Measurements from ENCODE around the gene EIF3C. TPM values are rescaled to one million over a fixed set of nuclear protein-coding genes. Genes with fewer than 3 reads are reported as not detected.
A peak's percentile ranks its signal among the peaks of the same experiment; 100 is the strongest.
"Not testable (repeated sequence)": the region's sequence is repeated elsewhere in the genome, so short reads cannot be mapped to it uniquely, and the experiment has no call there.

The EIF3C gene
- total and polyA plus RNA-seq, 2 of the 8 experiments (the other 6 are each of a cell fraction or from before 2014, with no cell fraction given) = 672 to 1,250 TPM

DNA sequence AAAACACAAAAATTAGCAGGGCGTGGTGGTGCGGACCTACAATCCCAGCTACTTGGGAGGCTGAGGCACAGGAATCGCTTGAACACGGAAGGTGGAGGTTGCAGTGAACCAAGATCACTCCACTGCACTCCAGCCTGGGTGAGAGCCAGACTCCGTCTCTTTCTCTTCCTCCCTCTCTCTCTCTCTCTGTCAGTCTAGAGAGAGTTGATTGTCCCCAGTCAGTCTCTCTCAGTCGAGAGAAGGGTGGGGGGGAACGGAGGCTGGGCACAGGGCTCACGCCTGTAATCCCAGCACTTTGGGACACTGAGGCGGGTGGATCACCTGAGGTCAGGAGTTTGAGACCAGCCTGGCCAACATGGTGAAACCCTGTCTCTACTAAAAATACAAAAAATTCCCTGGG, 30.0 kb downstream of the EIF3C start:
- H3K9me3 ChIP-seq (ENCODE audit: insufficient read depth in 2 of 2, low read depth in 1 of 2, low read length in 1 of 2); H3K27me3 ChIP-seq (replicated peaks in 1 of 4; ENCODE audit: control insufficient read depth in 3 of 4, extremely low read depth in 1 of 4, insufficient read depth in 3 of 4, low read length in 3 of 4); H4K5ac ChIP-seq (ENCODE audit: insufficient read length, low read depth, low read length); H3K36me3 ChIP-seq (ENCODE audit: control insufficient read depth in 2 of 4, insufficient read depth in 4 of 4, low read length in 3 of 4); H2AFZ ChIP-seq (ENCODE audit: low read length); H3K23me2 ChIP-seq (ENCODE audit: low read depth, low read length); DNase-seq (ENCODE audit: low read depth in 1 of 2, low spot score in 2 of 2); H3K27ac ChIP-seq (ENCODE audit: low read depth, low read length); H2BK12ac ChIP-seq (ENCODE audit: low read depth, low read length); H3K18ac ChIP-seq (ENCODE audit: extremely low read depth, low read length); H4K8ac ChIP-seq (ENCODE audit: extremely low read depth, insufficient read depth, low read length); H3K4me1 ChIP-seq (replicated peaks in 1 of 4; ENCODE audit: control insufficient read depth in 3 of 4, insufficient read depth in 4 of 4, low read length in 3 of 4); H3K56ac ChIP-seq (replicated peaks; ENCODE audit: insufficient read length, low read depth, low read length); H2BK120ac ChIP-seq (replicated peaks; ENCODE audit: low read depth, low read length); H2BK5ac ChIP-seq (ENCODE audit: low read depth, low read length); H3K14ac ChIP-seq (ENCODE audit: insufficient read length); CTCF ChIA-PET (ENCODE audit: partially characterized antibody); H3K79me1 ChIP-seq (ENCODE audit: low read depth, low read length); H4K91ac ChIP-seq (replicated peaks; ENCODE audit: insufficient read length, low read length); H2BK15ac ChIP-seq (ENCODE audit: low read length); FAIRE-seq; H2AK5ac ChIP-seq (ENCODE audit: low read depth, low read length); H3K4ac ChIP-seq (replicated peaks; ENCODE audit: insufficient read length, low read depth, low read length); POLR2A ChIA-PET (ENCODE audit: partially characterized antibody); H3K9ac ChIP-seq (replicated peaks in 1 of 4; ENCODE audit: extremely low read depth in 1 of 4, low read depth in 3 of 4, low read length in 3 of 4); H3K23ac ChIP-seq (ENCODE audit: insufficient read length); H3K79me2 ChIP-seq (ENCODE audit: control insufficient read depth in 1 of 2, insufficient read depth in 2 of 2, low read length in 2 of 2); H2BK20ac ChIP-seq (ENCODE audit: low read length); H3K4me3 ChIP-seq (ENCODE audit: extremely low read depth in 1 of 4, insufficient read depth in 2 of 4, low read depth in 3 of 4, low read length in 4 of 4); H4K20me1 ChIP-seq (replicated peaks in 1 of 2; ENCODE audit: control insufficient read depth in 1 of 2, insufficient read depth in 2 of 2, low read length in 2 of 2): not testable (repeated sequence)
- 0 out of 4 replicates have a peak overlapping the region, but pooled peaks of 1 of the 2 experiments have one; percentile 28 for H3K4me2 ChIP-seq (ENCODE audit: insufficient read depth in 1 of 2, low read depth in 2 of 2, low read length in 2 of 2)
- no CpG with 5 or more reads among the region's 9 CpGs for WGBS, 2 experiments (ENCODE audit: extremely low coverage in 1 of 2, insufficient coverage in 1 of 2, insufficient read length in 1 of 2, insufficient replicate concordance in 2 of 2, low coverage in 1 of 2, low lambda C conversion rate in 2 of 2, missing lambda C conversion rate in 1 of 2)

- H2BK5ac ChIP-seq (ENCODE audit: low read depth, low read length); H3K18ac ChIP-seq (ENCODE audit: extremely low read depth, low read length); H2AK5ac ChIP-seq (ENCODE audit: low read depth, low read length); H3K14ac ChIP-seq (ENCODE audit: insufficient read length); H3K79me1 ChIP-seq (ENCODE audit: low read depth, low read length); H3K4ac ChIP-seq (replicated peaks; ENCODE audit: insufficient read length, low read depth, low read length); H2BK120ac ChIP-seq (replicated peaks; ENCODE audit: low read depth, low read length); H4K5ac ChIP-seq (ENCODE audit: insufficient read length, low read depth, low read length); H3K79me2 ChIP-seq (ENCODE audit: control insufficient read depth in 1 of 2, insufficient read depth in 2 of 2, low read length in 2 of 2); H2BK15ac ChIP-seq (ENCODE audit: low read length); DNase-seq (ENCODE audit: low read depth in 1 of 2, low spot score in 2 of 2); H3K9ac ChIP-seq (replicated peaks in 1 of 4; ENCODE audit: extremely low read depth in 1 of 4, low read depth in 3 of 4, low read length in 3 of 4); H3K27me3 ChIP-seq (replicated peaks in 1 of 4; ENCODE audit: control insufficient read depth in 3 of 4, extremely low read depth in 1 of 4, insufficient read depth in 3 of 4, low read length in 3 of 4); POLR2A ChIA-PET (ENCODE audit: partially characterized antibody); H4K91ac ChIP-seq (replicated peaks; ENCODE audit: insufficient read length, low read length); H3K27ac ChIP-seq (ENCODE audit: low read depth, low read length); CTCF ChIA-PET (ENCODE audit: partially characterized antibody); H3K23me2 ChIP-seq (ENCODE audit: low read depth, low read length); H2AFZ ChIP-seq (ENCODE audit: low read length); H2BK20ac ChIP-seq (ENCODE audit: low read length); H3K23ac ChIP-seq (ENCODE audit: insufficient read length); H3K4me2 ChIP-seq (ENCODE audit: insufficient read depth in 1 of 2, low read depth in 2 of 2, low read length in 2 of 2); H3K9me3 ChIP-seq (ENCODE audit: insufficient read depth in 2 of 2, low read depth in 1 of 2, low read length in 1 of 2); H3K56ac ChIP-seq (replicated peaks; ENCODE audit: insufficient read length, low read depth, low read length); H4K8ac ChIP-seq (ENCODE audit: extremely low read depth, insufficient read depth, low read length); FAIRE-seq; H3K4me1 ChIP-seq (replicated peaks in 1 of 4; ENCODE audit: control insufficient read depth in 3 of 4, insufficient read depth in 4 of 4, low read length in 3 of 4); H4K20me1 ChIP-seq (replicated peaks in 1 of 2; ENCODE audit: control insufficient read depth in 1 of 2, insufficient read depth in 2 of 2, low read length in 2 of 2); H2BK12ac ChIP-seq (ENCODE audit: low read depth, low read length); H3K36me3 ChIP-seq (ENCODE audit: control insufficient read depth in 2 of 4, insufficient read depth in 4 of 4, low read length in 3 of 4); H3K4me3 ChIP-seq (ENCODE audit: extremely low read depth in 1 of 4, insufficient read depth in 2 of 4, low read depth in 3 of 4, low read length in 4 of 4): not testable (repeated sequence)
- no CpG with 5 or more reads among the region's 62 CpGs for WGBS, 2 experiments (ENCODE audit: extremely low coverage in 1 of 2, insufficient coverage in 1 of 2, insufficient read length in 1 of 2, insufficient replicate concordance in 2 of 2, low coverage in 1 of 2, low lambda C conversion rate in 2 of 2, missing lambda C conversion rate in 1 of 2)
Observed at GRCh38 chr16:28746618-28747350, 35.5 kb downstream of the EIF3C start.
